SK-N-SH (cell line): Measurements from ENCODE around the gene CHCHD6. TPM values are rescaled to one million over a fixed set of nuclear protein-coding genes. Genes with fewer than 3 reads are reported as not detected.
A peak's percentile ranks its signal among the peaks of the same experiment; 100 is the strongest.

Source experiments
- CTCF ChIA-PET: fragments of 300-600, 350-600 bp; formaldehyde crosslinking; extraction: SDS; loops from one replicate; lab custom pipeline; 2021; lab: Yijun Ruan, JAX
- POLR2A ChIA-PET: fragments of 350-600 bp; sonication (Branson Sonifier 250); formaldehyde crosslinking; extraction: SDS; loops from one replicate; lab custom pipeline; 2020; ENCODE audit warnings: antibody characterized with exemption, inconsistent platforms; lab: Yijun Ruan, JAX
- DNase-seq: peaks from one replicate; pipeline ENCODE4 v3.0.0; 2012
- H2AFZ ChIP-seq: fragments of 200-600 bp; sonication (generic); 2 replicates; pipeline ENCODE4 v1.8.1; 2016; ENCODE audit warnings: antibody characterized with exemption, mild to moderate bottlenecking, low read depth
- H3F3A ChIP-seq: fragments of 200-600 bp; sonication (generic); replicated peaks from 2 replicates; pipeline ENCODE3; 2016; ENCODE audit warnings: antibody characterized with exemption, mild to moderate bottlenecking; ENCODE audit not compliant: insufficient read depth
- H3K27ac ChIP-seq, 2 experiments: fragments of 200-500 bp in 1 of 2; fragments of 200-600 bp in 1 of 2; sonication (Bioruptor generic) in 1 of 2; sonication (generic), shearing (Covaris generic) in 1 of 2; 2 replicates each; pipeline versions ENCODE4 v1.5.1 to v1.6.1; 2014 to 2016; ENCODE audit warnings: low read depth in 2 of 2, inconsistent platforms in 1 of 2, low read length in 1 of 2, mild to moderate bottlenecking in 1 of 2, mixed read lengths in 1 of 2
- H3K27me3 ChIP-seq: fragments of 200-600 bp; sonication (generic), shearing (Covaris generic); 2 replicates; pipeline ENCODE4 v1.6.1; 2016; ENCODE audit warnings: mixed run types; ENCODE audit not compliant: insufficient read depth
- H3K36me3 ChIP-seq, 2 experiments: fragments of 200-500 bp in 1 of 2; fragments of 200-600 bp in 1 of 2; sonication (Bioruptor generic) in 1 of 2; sonication (generic) in 1 of 2; replicated peaks in 1 of 2; 2 replicates each; pipeline versions ENCODE3 to v1.5.1; 2014 to 2016; ENCODE audit warnings: low read length in 1 of 2, mild to moderate bottlenecking in 1 of 2; ENCODE audit not compliant: insufficient read depth in 2 of 2, control insufficient read depth in 1 of 2
- H3K4me1 ChIP-seq, 2 experiments: fragments of 200-500 bp in 1 of 2; fragments of 200-600 bp in 1 of 2; sonication (Bioruptor generic) in 1 of 2; sonication (generic), shearing (Covaris generic) in 1 of 2; 2 replicates each; pipeline versions ENCODE4 v1.5.1 to v1.6.1; 2014 to 2016; ENCODE audit warnings: low read depth in 1 of 2, low read length in 1 of 2, mixed run types in 1 of 2; ENCODE audit not compliant: insufficient read depth in 2 of 2, control insufficient read depth in 1 of 2
- H3K4me2 ChIP-seq: fragments of 200-600 bp; sonication (generic), shearing (Covaris generic); 2 replicates; pipeline ENCODE4 v1.6.1; 2017; ENCODE audit warnings: mixed run types
- H3K4me3 ChIP-seq, 2 experiments: fragments of 200-500 bp in 1 of 2; fragments of 200-600 bp in 1 of 2; sonication (Bioruptor generic) in 1 of 2; sonication (generic), shearing (Covaris generic) in 1 of 2; 2 replicates each; pipeline versions ENCODE4 v1.5.1 to v1.8.1; 2014 to 2016; ENCODE audit warnings: low read depth in 2 of 2, inconsistent platforms in 1 of 2, low read length in 1 of 2, mild to moderate bottlenecking in 1 of 2, mixed read lengths in 1 of 2, moderate library complexity in 1 of 2
- H3K79me2 ChIP-seq: fragments of 200-600 bp; sonication (generic); 2 replicates; pipeline ENCODE4 v1.8.1; 2017; ENCODE audit warnings: mild to moderate bottlenecking; ENCODE audit not compliant: insufficient read depth
- H3K9ac ChIP-seq: fragments of 200-600 bp; sonication (generic); 2 replicates; pipeline ENCODE4 v1.6.1; 2017; ENCODE audit warnings: mixed run types
- H3K9me2 ChIP-seq: fragments of 200-600 bp; sonication (generic); 2 replicates; pipeline ENCODE4 v1.6.1; 2017; ENCODE audit warnings: mixed run types
- H3K9me3 ChIP-seq: fragments of 200-600 bp; sonication (generic); 2 replicates; pipeline ENCODE4 v1.6.1; 2017; ENCODE audit warnings: mixed run types, mild to moderate bottlenecking, moderate library complexity
- H4K20me1 ChIP-seq: fragments of 200-600 bp; sonication (generic); 2 replicates; pipeline ENCODE4 v1.6.1; 2017; ENCODE audit warnings: mild to moderate bottlenecking, mixed run types; ENCODE audit not compliant: insufficient read depth
- ELF1 ChIP-seq: IDR thresholded peaks from 2 replicates; pipeline ENCODE4 v1.4.0; 2012
- EZH2phosphoT487 ChIP-seq: fragments of 200-600 bp; sonication (generic); IDR thresholded peaks from 2 replicates; pipeline ENCODE4 v1.6.1; 2017; ENCODE audit warnings: low read depth, mixed run types, mild to moderate bottlenecking, antibody characterized with exemption, moderate library complexity, borderline replicate concordance
- JUND ChIP-seq: IDR thresholded peaks from 2 replicates; pipeline ENCODE4 v1.4.0; 2012
- MXI1 ChIP-seq: IDR thresholded peaks from 2 replicates; pipeline ENCODE4 v1.6.1; 2012; ENCODE audit warnings: mild to moderate bottlenecking, low read depth, low read length, improper control_type of control experiment
- NFIC ChIP-seq: IDR thresholded peaks from 2 replicates; pipeline ENCODE4 v1.4.0; 2012; ENCODE audit warnings: borderline replicate concordance
- RAD21 ChIP-seq: IDR thresholded peaks from 2 replicates; pipeline ENCODE4 v1.6.1; 2012; ENCODE audit warnings: mild to moderate bottlenecking, low read length
- SIN3A ChIP-seq: IDR thresholded peaks from 2 replicates; pipeline ENCODE4 v1.6.1; 2012; ENCODE audit warnings: low read depth, mild to moderate bottlenecking, low read length, moderate library complexity, borderline replicate concordance
- SMC3 ChIP-seq: IDR thresholded peaks from 2 replicates; pipeline ENCODE4 v1.6.1; 2012; ENCODE audit warnings: low read depth, low read length, improper control_type of control experiment
- YY1 ChIP-seq: IDR thresholded peaks from 2 replicates; pipeline ENCODE4 v1.4.0; 2012; ENCODE audit warnings: low read depth, mild to moderate bottlenecking
- WGBS: methylation state at CpG from one replicate; pipeline ENCODE4 v1.1.6; 2017; ENCODE audit warnings: low lambda C conversion rate; 5-methylcytosine and 5-hydroxymethylcytosine counted together
- polyA plus RNA-seq, 3 experiments: library from polyadenylated mRNA; depleted of rRNA; stranded (reverse); fragments of >200 nt; gene quantifications; 2 replicates each; pipeline ENCODE4 v1.2.3, GENCODE V29; 2012
- TF ChIP-seq, protein P1 (sequence below): IDR thresholded peaks from 2 replicates; pipeline ENCODE4 v1.4.0; 2012; ENCODE audit warnings: low read depth
- TF ChIP-seq, protein P2 (sequence below): IDR thresholded peaks from 2 replicates; pipeline ENCODE4; 2012
- TF ChIP-seq, protein P3 (sequence below): fragments of 200-600 bp; sonication (generic); IDR thresholded peaks from 2 replicates; pipeline ENCODE4 v1.6.1; 2017; ENCODE audit warnings: antibody characterized with exemption, mild to moderate bottlenecking, moderate library complexity
- TF ChIP-seq, protein P4 (sequence below): fragments of 150-350 bp; IDR thresholded peaks from 2 replicates; pipeline ENCODE4 v1.6.1; 2016; ENCODE audit warnings: mild to moderate bottlenecking, low read depth, low read length

The CHCHD6 gene
- polyA plus RNA-seq, 1 of the 3 experiments (the other 2 are of a cell fraction) = 42.5 TPM

DNA sequence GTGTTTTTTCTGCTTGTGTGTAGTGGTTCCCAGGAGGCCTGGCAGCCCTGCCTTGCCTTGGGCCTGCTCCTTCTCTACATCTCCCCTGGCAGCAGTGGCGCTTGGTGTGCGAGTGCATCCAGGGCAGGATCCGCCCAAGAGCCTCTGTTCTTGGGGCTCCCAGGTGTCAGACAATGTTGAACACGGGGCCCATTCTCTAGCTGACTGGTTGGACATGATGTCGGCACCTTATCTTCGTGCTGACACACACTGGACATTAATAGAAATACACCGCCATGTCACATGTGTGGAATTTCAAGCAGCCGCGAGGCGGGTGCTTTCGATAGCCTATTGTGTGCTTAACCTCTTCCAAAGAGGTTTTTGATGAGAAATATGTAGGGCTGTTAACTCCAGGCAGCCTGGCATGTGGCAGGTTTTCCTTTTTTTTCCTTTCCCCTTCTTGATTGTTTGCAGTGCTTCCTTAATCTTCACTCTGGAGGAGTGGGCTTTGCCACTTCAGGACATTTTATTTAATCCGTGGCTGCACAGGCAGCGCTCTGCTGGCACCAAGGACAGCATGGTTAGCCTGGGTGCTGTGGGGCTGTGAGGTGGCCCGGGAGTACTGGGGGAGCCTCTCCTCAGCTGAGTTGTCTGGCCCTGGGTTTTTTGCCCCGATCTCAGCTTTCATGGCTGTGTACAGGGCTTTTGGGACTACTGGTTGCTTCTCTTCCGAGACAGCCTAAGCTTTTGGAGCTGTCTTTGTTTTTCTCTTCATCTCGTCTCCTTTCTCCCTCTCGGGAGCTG is 42.5 kb downstream of the CHCHD6 start:
- Histone ChIP-seq H3K4me2 (no peak overlapping the region), H3K36me3 (no peaks in the 10 kb centered on the region), H3K27me3 (no peaks in the 10 kb centered on the region), H3K4me1 (peaks cover 0 to 80% of the 10 kb centered on the region in 2 experiments; a peak in 1 of 4 replicates), H3K9ac (no peak overlapping the region), H3K9me2 (no peaks in the 10 kb centered on the region), H2AFZ (no peak overlapping the region), H3F3A (no peaks in the 10 kb centered on the region), H4K20me1 (no peaks in the 10 kb centered on the region), H3K79me2 (no peaks in the 10 kb centered on the region), H3K9me3 (no peaks in the 10 kb centered on the region), H3K4me3 (no peak overlapping the region), H3K27ac (peak overlapping the region in 1 of 2 experiments; percentile 36; a peak in 1 of 4 replicates)
- POLR2A ChIA-PET = interaction anchor here (0.6 kb wide), 1 partner anchor 191 kb away, joined by 3 read pairs; no protein-coding TSS in a partner anchor
- TF ChIP-seq, protein P1, sequence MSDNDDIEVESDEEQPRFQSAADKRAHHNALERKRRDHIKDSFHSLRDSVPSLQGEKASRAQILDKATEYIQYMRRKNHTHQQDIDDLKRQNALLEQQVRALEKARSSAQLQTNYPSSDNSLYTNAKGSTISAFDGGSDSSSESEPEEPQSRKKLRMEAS = no peak
- TF ChIP-seq, protein P2, sequence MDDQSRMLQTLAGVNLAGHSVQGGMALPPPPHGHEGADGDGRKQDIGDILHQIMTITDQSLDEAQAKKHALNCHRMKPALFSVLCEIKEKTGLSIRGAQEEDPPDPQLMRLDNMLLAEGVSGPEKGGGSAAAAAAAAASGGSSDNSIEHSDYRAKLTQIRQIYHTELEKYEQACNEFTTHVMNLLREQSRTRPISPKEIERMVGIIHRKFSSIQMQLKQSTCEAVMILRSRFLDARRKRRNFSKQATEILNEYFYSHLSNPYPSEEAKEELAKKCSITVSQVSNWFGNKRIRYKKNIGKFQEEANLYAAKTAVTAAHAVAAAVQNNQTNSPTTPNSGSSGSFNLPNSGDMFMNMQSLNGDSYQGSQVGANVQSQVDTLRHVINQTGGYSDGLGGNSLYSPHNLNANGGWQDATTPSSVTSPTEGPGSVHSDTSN = no peak
- TF ChIP-seq JUND (no peak), RAD21 (peak; percentile 40), SMC3 (0 out of 2 replicates have a peak, but pooled peaks have one; percentile 13), MXI1 (peak; percentile 54; the same call in 1 of the 2 replicates)
- TF ChIP-seq, protein P3, sequence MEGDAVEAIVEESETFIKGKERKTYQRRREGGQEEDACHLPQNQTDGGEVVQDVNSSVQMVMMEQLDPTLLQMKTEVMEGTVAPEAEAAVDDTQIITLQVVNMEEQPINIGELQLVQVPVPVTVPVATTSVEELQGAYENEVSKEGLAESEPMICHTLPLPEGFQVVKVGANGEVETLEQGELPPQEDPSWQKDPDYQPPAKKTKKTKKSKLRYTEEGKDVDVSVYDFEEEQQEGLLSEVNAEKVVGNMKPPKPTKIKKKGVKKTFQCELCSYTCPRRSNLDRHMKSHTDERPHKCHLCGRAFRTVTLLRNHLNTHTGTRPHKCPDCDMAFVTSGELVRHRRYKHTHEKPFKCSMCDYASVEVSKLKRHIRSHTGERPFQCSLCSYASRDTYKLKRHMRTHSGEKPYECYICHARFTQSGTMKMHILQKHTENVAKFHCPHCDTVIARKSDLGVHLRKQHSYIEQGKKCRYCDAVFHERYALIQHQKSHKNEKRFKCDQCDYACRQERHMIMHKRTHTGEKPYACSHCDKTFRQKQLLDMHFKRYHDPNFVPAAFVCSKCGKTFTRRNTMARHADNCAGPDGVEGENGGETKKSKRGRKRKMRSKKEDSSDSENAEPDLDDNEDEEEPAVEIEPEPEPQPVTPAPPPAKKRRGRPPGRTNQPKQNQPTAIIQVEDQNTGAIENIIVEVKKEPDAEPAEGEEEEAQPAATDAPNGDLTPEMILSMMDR = 0 out of 2 replicates have a peak, but pooled peaks have one; percentile 12
- peak; percentile 43 for DNase-seq
- CTCF ChIA-PET = interaction anchor here (1.2 to 18.0 kb wide), 6 partner anchors 32 to 797 kb away, joined by 3 to 172 read pairs (median 6); partner anchors contain the start of gene CHCHD6
- WGBS = 73% methylated on average over 18 of the region's 18 CpGs

DNA sequence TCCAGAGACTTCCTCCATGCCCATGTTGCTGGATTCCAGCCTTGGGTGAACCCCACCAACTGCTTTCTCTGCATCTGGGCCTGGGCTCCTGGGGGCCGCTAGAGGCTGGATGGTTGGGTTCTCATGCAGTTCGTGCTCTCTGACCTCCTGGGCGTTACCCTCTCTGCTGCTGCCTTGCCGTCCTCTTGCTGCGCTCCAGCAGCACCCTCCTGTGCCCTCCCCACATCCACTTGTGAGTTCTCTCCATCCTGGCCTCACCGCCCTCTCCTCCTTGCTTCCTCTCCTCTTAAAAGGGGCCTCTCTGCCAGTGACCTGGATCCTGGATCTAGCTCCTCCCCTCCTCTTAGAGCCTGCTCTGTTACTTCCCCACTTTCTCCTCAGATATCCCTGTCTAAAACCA is 43.7 kb downstream of the CHCHD6 start:
- CTCF ChIA-PET = interaction anchor here (1.4 to 18.0 kb wide), 7 partner anchors 33 to 796 kb away, joined by 5 to 172 read pairs (median 13); partner anchors contain the start of genes CHCHD6 and PLXNA1
- no peaks in the 10 kb centered on the region for H3K36me3 ChIP-seq
- H3K27ac ChIP-seq = no peak overlapping the region
- H4K20me1 ChIP-seq = no peaks in the 10 kb centered on the region
- no peaks in the 10 kb centered on the region for H3K9me2 ChIP-seq
- 98% methylated on average over 6 of the region's 6 CpGs for WGBS
- no peaks in the 10 kb centered on the region for H3F3A ChIP-seq
- no peak overlapping the region for H3K4me2 ChIP-seq
- POLR2A ChIA-PET = interaction anchor here (1.0 to 2.0 kb wide), 2 partner anchors 34 to 64 kb away, joined by 3 to 9 read pairs; no protein-coding TSS in a partner anchor
- TF ChIP-seq SMC3 (no peak), YY1 (no peak), ELF1 (no peak), SIN3A (no peak), NFIC (no peak), EZH2phosphoT487 (no peak), RAD21 (no peak)
- TF ChIP-seq, protein P2 = no peak
- TF ChIP-seq, protein P4, sequence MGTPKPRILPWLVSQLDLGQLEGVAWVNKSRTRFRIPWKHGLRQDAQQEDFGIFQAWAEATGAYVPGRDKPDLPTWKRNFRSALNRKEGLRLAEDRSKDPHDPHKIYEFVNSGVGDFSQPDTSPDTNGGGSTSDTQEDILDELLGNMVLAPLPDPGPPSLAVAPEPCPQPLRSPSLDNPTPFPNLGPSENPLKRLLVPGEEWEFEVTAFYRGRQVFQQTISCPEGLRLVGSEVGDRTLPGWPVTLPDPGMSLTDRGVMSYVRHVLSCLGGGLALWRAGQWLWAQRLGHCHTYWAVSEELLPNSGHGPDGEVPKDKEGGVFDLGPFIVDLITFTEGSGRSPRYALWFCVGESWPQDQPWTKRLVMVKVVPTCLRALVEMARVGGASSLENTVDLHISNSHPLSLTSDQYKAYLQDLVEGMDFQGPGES = no peak
- no peaks in the 10 kb centered on the region for H3K27me3 ChIP-seq
- no peak overlapping the region for H2AFZ ChIP-seq
- peaks cover 0 to 83% of the 10 kb centered on the region in 2 experiments; a peak in 1 of 4 replicates for H3K4me1 ChIP-seq
- no peak overlapping the region for H3K9ac ChIP-seq
- H3K79me2 ChIP-seq = no peaks in the 10 kb centered on the region
- H3K9me3 ChIP-seq = no peaks in the 10 kb centered on the region
- DNase-seq = no peak
- H3K4me3 ChIP-seq = no peak overlapping the region
